Gastrocnemius medialis (tissue), 4 donors: Measurements from ENCODE around the gene GPR68. TPM values are rescaled to one million over a fixed set of nuclear protein-coding genes. Genes with fewer than 3 reads are reported as not detected.

Experiments used
- ATAC-seq, 2 donors: fragments of 150-250 bp; one replicate each; pipeline ENCODE4 v1.9.1; 2016
- DNase-seq, 2 donors: peaks; one replicate each; pipeline ENCODE4 v3.0.0-alpha.2; 2019
- H3K27ac ChIP-seq, 4 donors: fragments of 200-600 bp; sonication (generic); 1 replicate in 1 of 4; 2 replicates in 3 of 4; pipeline ENCODE4 v1.5.1; 2016 to 2018; ENCODE audit warnings: mild to moderate bottlenecking in 2 of 4, moderate library complexity in 1 of 4
- H3K27me3 ChIP-seq, 3 donors: fragments of 200-600 bp; sonication (generic) in 2 of 3; 1 replicate in 1 of 3; 2 replicates in 2 of 3; pipeline versions ENCODE4 v1.5.1 to v1.6.0; 2016 to 2019; ENCODE audit warnings: mild to moderate bottlenecking in 1 of 3, moderate library complexity in 1 of 3
- H3K36me3 ChIP-seq, 2 donors: fragments of 200-600 bp; sonication (generic) in 1 of 2; one replicate each; pipeline ENCODE4 v1.5.1; 2017 to 2018
- H3K4me1 ChIP-seq, 2 donors: fragments of 200-600 bp; sonication (generic) in 1 of 2; one replicate each; pipeline ENCODE4 v1.5.1; 2016 to 2017; ENCODE audit warnings: mild to moderate bottlenecking in 2 of 2
- H3K4me3 ChIP-seq, 4 donors: fragments of 200-600 bp; sonication (generic) in 3 of 4; 1 replicate in 1 of 4; 2 replicates in 3 of 4; pipeline ENCODE4 v1.5.1; 2016 to 2019; ENCODE audit warnings: mild to moderate bottlenecking in 2 of 4
- H3K9me3 ChIP-seq, 3 donors: fragments of 200-600 bp; sonication (generic) in 2 of 3; 1 replicate in 1 of 3; 2 replicates in 2 of 3; pipeline ENCODE4 v1.5.1; 2016 to 2019
- CTCF ChIP-seq, 5 experiments: fragments of 450-650 bp in 3 of 5; fragments of 200-600 bp in 2 of 5; sonication (generic) in 2 of 5; IDR thresholded peaks in 4 of 5; conservative IDR thresholded peaks in 1 of 5; 1 replicate in 4 of 5; 2 replicates in 1 of 5; pipeline ENCODE4 v1.5.1; 2016 to 2019; ENCODE audit warnings: antibody characterized with exemption in 5 of 5, mild to moderate bottlenecking in 3 of 5, moderate library complexity in 3 of 5
- POLR2A ChIP-seq, 2 donors: fragments of 450-650 bp; IDR thresholded peaks; one replicate each; pipeline ENCODE4 v1.6.1; 2017; ENCODE audit warnings: antibody characterized with exemption in 2 of 2, mild to moderate bottlenecking in 2 of 2, moderate library complexity in 2 of 2
- in situ Hi-C, 4 donors: fragments of 200-750 bp; cut with MboI; loops; one replicate each; pipeline versions ENCODE4 v1.15.0 to v1.8.0; 2017; ENCODE audit warnings: low sequenced_read_pairs in 4 of 4
- intact Hi-C: fragments of 100-400 bp; cut with DNase I; formaldehyde crosslinking; loops from one replicate; pipeline ENCODE4 v1.15.1; 2023; ENCODE audit warnings: low total_unique reads
- total RNA-seq, 4 donors: library from RNA; depleted of rRNA; stranded (reverse); fragments of >200 nt; gene quantifications; one replicate each; pipeline versions ENCODE4 v1.1.0 to v1.2.3, GENCODE V29; 2016

Gene GPR68
- total RNA-seq, 4 donors from 2014 or later, result 0.07 TPM; not detected in 3

GRCh38 chr14:91216731-91217226 lies 27.7 kb downstream of the GPR68 start:
- no peaks in the 10 kb centered on the region for H3K4me1 ChIP-seq
- no peak overlapping the region for H3K27ac ChIP-seq
- peaks cover 0 to 47% of the 10 kb centered on the region in 2 donors for H3K36me3 ChIP-seq
- no peaks in the 10 kb centered on the region for H3K27me3 ChIP-seq
- H3K9me3 ChIP-seq, result no peaks in the 10 kb centered on the region
- H3K4me3 ChIP-seq, result no peak overlapping the region
- ATAC-seq, result no peak
- DNase-seq, result no peak
- intact Hi-C loops, result no loop called here
- in situ Hi-C loops, result no loop called here
- TF ChIP-seq CTCF (IDR thresholded peaks at IDR 0.05 in 4 of 5, conservative IDR thresholded peaks at IDR 0.05 in 1 of 5), result no peak
- TF ChIP-seq POLR2A (IDR thresholded peaks at IDR 0.05), result no peak

GRCh38 chr14:91215381-91215780 lies 29.1 kb downstream of the GPR68 start:
- Histone ChIP-seq H3K4me1 (no peaks in the 10 kb centered on the region), H3K4me3 (no peak overlapping the region), H3K9me3 (no peaks in the 10 kb centered on the region), H3K36me3 (peaks cover 3 to 61% of the 10 kb centered on the region in 2 donors), H3K27me3 (no peaks in the 10 kb centered on the region), H3K27ac (no peak overlapping the region)
- DNase-seq (no peak), ATAC-seq (no peak)
- intact Hi-C loops (no loop called here), in situ Hi-C loops (no loop called here)
- TF ChIP-seq POLR2A (IDR thresholded peaks at IDR 0.05), result no peak
- no peak for TF ChIP-seq CTCF (IDR thresholded peaks at IDR 0.05 in 4 of 5, conservative IDR thresholded peaks at IDR 0.05 in 1 of 5)

- DNase-seq (no peak), ATAC-seq (no peak)
- intact Hi-C loops, result no loop called here
- TF ChIP-seq POLR2A (IDR thresholded peaks at IDR 0.05) (no peak), CTCF (IDR thresholded peaks at IDR 0.05 in 4 of 5, conservative IDR thresholded peaks at IDR 0.05 in 1 of 5) (no peak)
- Histone ChIP-seq H3K27me3 (no peaks in the 10 kb centered on the region), H3K4me1 (no peaks in the 10 kb centered on the region), H3K36me3 (peaks cover 3 to 72% of the 10 kb centered on the region in 2 donors), H3K4me3 (no peak overlapping the region), H3K27ac (no peak overlapping the region), H3K9me3 (no peaks in the 10 kb centered on the region)
- in situ Hi-C loops, result no loop called here
Observed at GRCh38 chr14:91214306-91214705, 30.2 kb downstream of the GPR68 start.

GRCh38 chr14:91211017-91211416 lies 33.5 kb downstream of the GPR68 start:
- H3K27ac ChIP-seq, result no peak overlapping the region
- in situ Hi-C loops, result no loop called here
- peaks cover 3 to 74% of the 10 kb centered on the region in 2 donors for H3K36me3 ChIP-seq
- TF ChIP-seq CTCF (IDR thresholded peaks at IDR 0.05 in 4 of 5, conservative IDR thresholded peaks at IDR 0.05 in 1 of 5), result no peak
- no peak for TF ChIP-seq POLR2A (IDR thresholded peaks at IDR 0.05)
- ATAC-seq (no peak), DNase-seq (no peak)
- H3K9me3 ChIP-seq, result no peaks in the 10 kb centered on the region
- H3K4me1 ChIP-seq, result no peaks in the 10 kb centered on the region
- H3K27me3 ChIP-seq, result no peaks in the 10 kb centered on the region
- intact Hi-C loops, result no loop called here
- no peak overlapping the region for H3K4me3 ChIP-seq

GRCh38 chr14:91207008-91207407 lies 37.5 kb downstream of the GPR68 start:
- ATAC-seq (no peak), DNase-seq (no peak)
- no peaks in the 10 kb centered on the region for H3K27me3 ChIP-seq
- no peak overlapping the region for H3K27ac ChIP-seq
- H3K4me3 ChIP-seq, result no peak overlapping the region
- no peaks in the 10 kb centered on the region for H3K9me3 ChIP-seq
- peaks cover 3 to 85% of the 10 kb centered on the region in 2 donors for H3K36me3 ChIP-seq
- peaks cover 1 to 3% of the 10 kb centered on the region in 2 donors for H3K4me1 ChIP-seq
- no peak for TF ChIP-seq POLR2A (IDR thresholded peaks at IDR 0.05)
- in situ Hi-C loops, result no loop called here
- intact Hi-C loops, result no loop called here
